Spleen (tissue), 13 donors: ENCODE data around the gene AP2M1. TPM values are rescaled to one million over a fixed set of nuclear protein-coding genes. Genes with fewer than 3 reads are reported as not detected.

Experiments used
- DNase-seq: peaks from one replicate; pipeline ENCODE4 v3.0.0-alpha.2; 2020
- H3K27ac ChIP-seq, 8 donors: fragments of 200-600 bp; sonication (generic) in 7 of 8; 1 replicate in 4 of 8; 2 replicates in 4 of 8; pipeline versions ENCODE4 v1.5.0 to v1.8.0; 2016 to 2021; ENCODE audit warnings: inconsistent platforms in 4 of 8, mild to moderate bottlenecking in 4 of 8, moderate library complexity in 1 of 8
- H3K27me3 ChIP-seq, 7 donors: fragments of 200-600 bp; sonication (generic) in 6 of 7; replicated peaks in 1 of 7; 1 replicate in 4 of 7; 2 replicates in 3 of 7; pipeline versions ENCODE4 v1.5.0 to v1.8.0; 2016 to 2021; ENCODE audit warnings: inconsistent platforms in 3 of 7, mild to moderate bottlenecking in 1 of 7
- H3K36me3 ChIP-seq, 6 donors: fragments of 200-600 bp; sonication (generic) in 5 of 6; 1 replicate in 4 of 6; 2 replicates in 2 of 6; pipeline versions ENCODE4 v1.5.0 to v1.8.0; 2016 to 2021; ENCODE audit warnings: inconsistent platforms in 2 of 6
- H3K4me1 ChIP-seq, 6 donors: fragments of 200-600 bp; sonication (generic) in 5 of 6; 1 replicate in 3 of 6; 2 replicates in 3 of 6; pipeline versions ENCODE4 v1.5.0 to v1.8.0; 2016 to 2021; ENCODE audit warnings: inconsistent platforms in 3 of 6
- H3K4me3 ChIP-seq, 8 donors: fragments of 200-600 bp; sonication (generic) in 7 of 8; 1 replicate in 4 of 8; 2 replicates in 4 of 8; pipeline versions ENCODE4 v1.5.0 to v1.8.0; 2016 to 2021; ENCODE audit warnings: inconsistent platforms in 4 of 8, mild to moderate bottlenecking in 4 of 8, moderate library complexity in 2 of 8
- H3K9me3 ChIP-seq, 8 donors: fragments of 200-600 bp; sonication (generic) in 7 of 8; 1 replicate in 4 of 8; 2 replicates in 4 of 8; pipeline versions ENCODE4 v1.5.0 to v1.8.0; 2016 to 2021; ENCODE audit warnings: inconsistent platforms in 4 of 8
- POLR2A ChIP-seq, 3 donors: fragments of 450-650 bp; IDR thresholded peaks; one replicate each; pipeline ENCODE4 v1.5.1; 2017; ENCODE audit warnings: antibody characterized with exemption in 3 of 3, mild to moderate bottlenecking in 1 of 3
- POLR2AphosphoS5 ChIP-seq, 3 donors: sonication (generic); formaldehyde crosslinking; IDR thresholded peaks; one replicate each; pipeline ENCODE4 v1.5.1; 2017; ENCODE audit warnings: antibody characterized with exemption in 3 of 3
- WGBS, 5 donors: extraction: QIAGEN DNeasy Blood & Tissue Kit in 3 of 5; methylation state at CpG; one replicate each; pipeline versions ENCODE4 v1.1.5 to v1.1.7; 2013 to 2018; 5-methylcytosine and 5-hydroxymethylcytosine counted together
- intact Hi-C: fragments of 100-400 bp; cut with DNase I; formaldehyde crosslinking; loops from one replicate; pipeline ENCODE4 v1.15.0; 2023; ENCODE audit warnings: low total_unique reads
- long read RNA-seq, 2 donors: transcript quantifications; one replicate each; lab custom pipeline, GENCODE V29; 2026
- polyA plus RNA-seq, 3 donors: library from polyadenylated mRNA; stranded (reverse); fragments of 200-250 nt; gene quantifications; one replicate each; pipeline ENCODE4 v1.2.1, GENCODE V29; 2013
- total RNA-seq, 7 donors: library from RNA; depleted of rRNA in 3 of 7; stranded (reverse); fragments of >200 nt in 3 of 7; fragmentation: NEBNext Ultra II Directional in 4 of 7; extraction: Animal tissue kit (Norgen Biotek cat#: 25700) in 4 of 7; gene quantifications; one replicate each; pipeline versions ENCODE4 v1.1.0 to v1.2.1, GENCODE V29; 2016 to 2021
- TF ChIP-seq, protein P1 (sequence below), 11 experiments: fragments of 200-600 bp in 7 of 11; fragments of 450-650 bp in 4 of 11; sonication (generic) in 4 of 11; IDR thresholded peaks in 8 of 11; conservative IDR thresholded peaks in 3 of 11; 1 replicate in 7 of 11; 2 replicates in 4 of 11; pipeline versions ENCODE4 v1.4.0 to v1.8.0; 2016 to 2021; ENCODE audit warnings: antibody characterized with exemption in 11 of 11, inconsistent platforms in 4 of 11, mild to moderate bottlenecking in 1 of 11
- donor health status: healthy with polysubstance abuse.
- donor health status: DM: no; HTN: no; CAD: no; lungs with moderate emphysema.
- donor health status: DM: no; HTN: no; CAD: no.
- donor health status: Bipolar disorder and iron deficiency.
- donor health status: healthy.
- donor health status: DM: no; HTN: no; CAD: no.
- donor health status: DM: yes; HTN: yes; CAD: no.

Gene AP2M1
- total RNA-seq: 100 to 1,000 TPM; 192 to 254 (median 204) TPM
- polyA plus RNA-seq: 100 to 1,000 TPM in 2 of 3 donors, 10 to 100 TPM in 1; 98.7 to 155 (median 137) TPM
- long read RNA-seq, donor 1, transcript AP2M1-207 (10 exons, 1,950 nt): minor isoform, 5 of 110 reads
- long read RNA-seq, donor 1, transcript AP2M1-202 (11 exons, 2,091 nt): major isoform, 95 of 110 reads
- long read RNA-seq, donor 1, partial matches to known transcripts: 6 of 110 reads
- long read RNA-seq, donor 1, other reads (novel, unspliced or antisense): 0 of 110 reads
- long read RNA-seq, donor 2, transcript AP2M1-207 (10 exons, 1,950 nt): minor isoform, 5 of 88 reads
- long read RNA-seq, donor 2, transcript AP2M1-202 (11 exons, 2,091 nt): major isoform, 76 of 88 reads
- long read RNA-seq, donor 2, partial matches to known transcripts: 0 of 88 reads
- long read RNA-seq, donor 2, other reads (novel, unspliced or antisense): 0 of 88 reads

DNA sequence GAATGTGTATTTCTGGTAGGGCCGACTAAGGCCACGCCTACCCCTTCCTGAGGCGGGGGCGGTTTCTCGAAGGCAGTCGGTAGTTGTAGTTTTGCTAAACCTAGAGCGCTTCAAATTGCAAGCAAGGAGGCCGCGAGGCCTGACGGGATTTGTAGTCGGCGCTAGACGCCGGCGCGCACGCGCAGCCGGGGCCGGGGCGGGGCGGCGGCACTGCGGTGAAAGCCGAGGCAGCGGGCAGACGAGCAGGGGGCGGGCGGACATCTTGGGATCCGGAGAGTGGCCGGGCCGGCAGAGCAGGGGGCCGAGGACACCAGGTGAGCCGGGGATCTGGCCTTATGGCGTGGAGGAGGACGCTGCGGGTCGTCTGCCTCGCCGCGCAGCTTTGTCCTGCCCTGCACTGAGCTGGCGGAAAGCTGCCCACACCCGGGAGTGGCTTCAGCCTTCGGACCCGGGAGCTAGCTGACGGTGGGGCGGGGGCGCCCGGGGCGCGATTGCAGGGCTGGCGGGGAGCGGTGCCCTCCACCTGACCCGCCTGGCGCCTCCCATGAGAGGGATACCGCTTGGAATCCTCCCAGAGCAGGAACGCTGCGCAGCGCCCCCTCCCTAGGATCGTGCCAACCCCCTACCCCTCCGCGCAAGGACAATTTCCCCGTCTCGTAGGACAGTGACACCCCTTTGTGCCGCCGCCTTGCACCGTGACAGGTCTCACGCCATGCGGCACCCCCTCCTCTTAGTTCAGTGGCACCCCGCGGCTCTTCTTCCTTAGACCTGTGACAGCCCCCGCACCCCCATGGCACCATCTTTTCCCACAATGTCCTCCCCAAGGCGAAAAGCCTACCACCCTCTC, at the start of gene AP2M1:
Gene AP2M1 (plus strand): TSS at position 210 of the 847 bp plus-strand sequence. CDS start 2,139 bp downstream, outside the sequence.
- DNase-seq: peak; percentile 100
- intact Hi-C loops: no loop called here

GRCh38 chr3:184126006-184126405, 48.6 kb upstream of the AP2M1 start:
- TF ChIP-seq, protein P1, sequence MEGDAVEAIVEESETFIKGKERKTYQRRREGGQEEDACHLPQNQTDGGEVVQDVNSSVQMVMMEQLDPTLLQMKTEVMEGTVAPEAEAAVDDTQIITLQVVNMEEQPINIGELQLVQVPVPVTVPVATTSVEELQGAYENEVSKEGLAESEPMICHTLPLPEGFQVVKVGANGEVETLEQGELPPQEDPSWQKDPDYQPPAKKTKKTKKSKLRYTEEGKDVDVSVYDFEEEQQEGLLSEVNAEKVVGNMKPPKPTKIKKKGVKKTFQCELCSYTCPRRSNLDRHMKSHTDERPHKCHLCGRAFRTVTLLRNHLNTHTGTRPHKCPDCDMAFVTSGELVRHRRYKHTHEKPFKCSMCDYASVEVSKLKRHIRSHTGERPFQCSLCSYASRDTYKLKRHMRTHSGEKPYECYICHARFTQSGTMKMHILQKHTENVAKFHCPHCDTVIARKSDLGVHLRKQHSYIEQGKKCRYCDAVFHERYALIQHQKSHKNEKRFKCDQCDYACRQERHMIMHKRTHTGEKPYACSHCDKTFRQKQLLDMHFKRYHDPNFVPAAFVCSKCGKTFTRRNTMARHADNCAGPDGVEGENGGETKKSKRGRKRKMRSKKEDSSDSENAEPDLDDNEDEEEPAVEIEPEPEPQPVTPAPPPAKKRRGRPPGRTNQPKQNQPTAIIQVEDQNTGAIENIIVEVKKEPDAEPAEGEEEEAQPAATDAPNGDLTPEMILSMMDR (IDR thresholded peaks at IDR 0.05 in 8 of 11, conservative IDR thresholded peaks at IDR 0.05 in 3 of 11): no peak
- TF ChIP-seq POLR2AphosphoS5 (IDR thresholded peaks at IDR 0.05) (no peak), POLR2A (IDR thresholded peaks at IDR 0.05) (no peak)
- Histone ChIP-seq H3K9me3 (no peaks in the 10 kb centered on the region), H3K4me1 (no peaks in the 10 kb centered on the region), H3K27ac (no peak overlapping the region), H3K4me3 (no peak overlapping the region), H3K36me3 (no peaks in the 10 kb centered on the region), H3K27me3 (no peaks in the 10 kb centered on the region)
- intact Hi-C loops: no loop called here
- DNase-seq: no peak
- WGBS, 5 donors: 47 to 90% (median 76%) methylated on average over 3 of the region's 3 CpGs

More for the DNA sequence above, at the start of gene AP2M1:
- no peaks in the 10 kb centered on the region for H3K9me3 ChIP-seq
- peak within 1 kb of the TSS; percentile 81 to 97 (median 92) for H3K27ac ChIP-seq
- H3K36me3 ChIP-seq: peaks cover 0 to 64% (median 54%) of the 10 kb centered on the region in 6 donors
- peaks cover 28 to 53% (median 41%) of the 10 kb centered on the region in 6 donors for H3K4me1 ChIP-seq
- 0 to 1% (median 1%) methylated on average over 37 to 73 of the region's 73 CpGs for WGBS, 5 donors
- peak; percentile 91 to 94 (median 93) for TF ChIP-seq POLR2AphosphoS5 (IDR thresholded peaks at IDR 0.05)
- peak in 2 of 3 donors; percentile 34 to 38 for TF ChIP-seq POLR2A (IDR thresholded peaks at IDR 0.05)
- TF ChIP-seq, protein P1 (IDR thresholded peaks at IDR 0.05 in 8 of 11, conservative IDR thresholded peaks at IDR 0.05 in 3 of 11): peak in 2 of 11 experiments; percentile 13 to 34
- H3K27me3 ChIP-seq: no peaks in the 10 kb centered on the region
- peak within 1 kb of the TSS; percentile 79 to 96 (median 90) for H3K4me3 ChIP-seq

DNA sequence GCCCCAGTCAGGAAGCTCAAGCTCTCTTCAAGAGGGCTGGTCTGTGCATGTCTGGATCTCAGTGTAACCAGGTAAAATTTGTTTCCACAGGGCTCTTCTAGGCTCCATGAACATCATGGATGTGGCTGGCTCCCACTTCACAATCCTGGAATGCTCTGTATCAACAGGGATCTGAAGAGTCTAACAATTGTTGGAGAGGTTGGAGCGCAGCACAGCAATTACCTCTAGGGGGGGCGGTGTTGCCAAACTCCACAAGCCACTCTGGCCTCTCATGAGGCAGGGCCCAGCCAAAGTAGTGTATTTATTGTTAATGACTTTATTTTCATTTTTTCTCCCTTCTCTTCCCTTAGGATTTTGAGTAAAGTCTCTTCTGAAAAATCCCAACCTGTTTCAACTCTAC, 45.6 kb upstream of the AP2M1 start:
- Histone ChIP-seq H3K4me1 (peaks cover 0 to 10% (median 5%) of the 10 kb centered on the region in 6 donors), H3K27ac (no peak overlapping the region), H3K27me3 (no peaks in the 10 kb centered on the region), H3K36me3 (no peaks in the 10 kb centered on the region), H3K9me3 (no peaks in the 10 kb centered on the region), H3K4me3 (no peak overlapping the region)
- DNase-seq: no peak
- WGBS, 5 donors: 44 to 69% (median 62%) methylated on average over 2 of the region's 2 CpGs
- no peak for TF ChIP-seq POLR2A (IDR thresholded peaks at IDR 0.05)
- TF ChIP-seq, protein P1 (IDR thresholded peaks at IDR 0.05 in 8 of 11, conservative IDR thresholded peaks at IDR 0.05 in 3 of 11): peak in 1 of 11 experiments; percentile 14
- intact Hi-C loops: no loop called here
